ENCODE data around the gene TRABD.

- TF ChIP-seq CTCF (optimal IDR thresholded peaks at IDR 0.05 in 1 of 3, IDR thresholded peaks at IDR 0.05 in 1 of 3, conservative IDR thresholded peaks at IDR 0.05 in 1 of 3; ENCODE audit: extremely low read depth in 1 of 3, insufficient read depth in 2 of 3, low read length in 3 of 3) (no peak), EZH2 (IDR thresholded peaks at IDR 0.05; ENCODE audit: low read length) (no peak)
Observed at GRCh38 chr22:50208430-50208938, 22.8 kb downstream of the TRABD start.

Data from keratinocyte (primary cell).